Neural progenitor cell (in vitro differentiated cells): ENCODE measurements around the gene SPATA46. TPM values are rescaled to one million over a fixed set of nuclear protein-coding genes. Genes with fewer than 3 reads are reported as not detected.

Source experiments
- DNase-seq: peaks from one replicate; pipeline ENCODE4 v3.0.0-alpha.2; 2016; ENCODE audit warnings: low spot score
- H2AFZ ChIP-seq: fragments of 200-600 bp; sonication (generic); replicated peaks from 2 replicates; pipeline ENCODE4 v1.6.1; 2016; ENCODE audit warnings: antibody characterized with exemption
- H3F3A ChIP-seq: fragments of 200-600 bp; sonication (generic); 2 replicates; pipeline ENCODE4 v1.6.1; 2016; ENCODE audit warnings: antibody characterized with exemption, low read depth
- H3K27ac ChIP-seq: fragments of 200-600 bp; sonication (generic); 2 replicates; pipeline ENCODE4 v1.5.1; 2016; ENCODE audit warnings: mild to moderate bottlenecking
- H3K27me3 ChIP-seq: fragments of 200-600 bp; sonication (generic); 2 replicates; pipeline ENCODE4 v1.6.1; 2016; ENCODE audit warnings: mild to moderate bottlenecking, moderate library complexity
- H3K36me3 ChIP-seq: fragments of 200-600 bp; sonication (generic); 2 replicates; pipeline ENCODE4 v1.5.1; 2016
- H3K4me1 ChIP-seq: fragments of 200-600 bp; sonication (generic); 2 replicates; pipeline ENCODE4 v1.6.1; 2016; ENCODE audit warnings: mixed run types
- H3K4me2 ChIP-seq: fragments of 200-600 bp; sonication (generic); 2 replicates; pipeline ENCODE4 v1.6.1; 2016
- H3K4me3 ChIP-seq: fragments of 200-600 bp; sonication (generic); 2 replicates; pipeline ENCODE4 v1.5.1; 2016
- H3K79me2 ChIP-seq: fragments of 200-600 bp; sonication (generic); 2 replicates; pipeline ENCODE4 v1.6.1; 2016; ENCODE audit warnings: low read depth
- H3K9ac ChIP-seq: fragments of 200-600 bp; sonication (generic); 2 replicates; pipeline ENCODE4 v1.6.1; 2016
- H3K9me3 ChIP-seq: fragments of 200-600 bp; sonication (generic); 2 replicates; pipeline ENCODE4 v1.5.1; 2016; ENCODE audit warnings: low read depth
- H4K20me1 ChIP-seq: fragments of 200-600 bp; sonication (generic); 2 replicates; pipeline ENCODE4 v1.6.1; 2016; ENCODE audit warnings: low read depth
- H3K27ac Mint-ChIP-seq: 3 replicates; pipeline ENCODE4 v1.8.0; 2021; ENCODE audit warnings: mixed read lengths
- H3K27me3 Mint-ChIP-seq: 2 replicates; pipeline ENCODE4 v1.8.0; 2022; ENCODE audit warnings: low read depth, mild to moderate bottlenecking, inconsistent platforms, moderate library complexity, mixed read lengths; ENCODE audit not compliant: insufficient read depth
- H3K36me3 Mint-ChIP-seq: 3 replicates; pipeline ENCODE4 v1.8.0; 2021; ENCODE audit warnings: mixed read lengths
- H3K4me1 Mint-ChIP-seq: 3 replicates; pipeline ENCODE4 v1.8.0; 2021; ENCODE audit warnings: mixed read lengths
- H3K4me3 Mint-ChIP-seq: 3 replicates; pipeline ENCODE4 v1.8.0; 2021; ENCODE audit warnings: mild to moderate bottlenecking, moderate library complexity, mixed read lengths
- H3K9me3 Mint-ChIP-seq: 3 replicates; pipeline ENCODE4 v1.8.0; 2020; ENCODE audit warnings: mixed read lengths
- CTCF ChIP-seq: fragments of 200-600 bp; sonication (generic); IDR thresholded peaks from 2 replicates; pipeline ENCODE4 v1.5.1; 2017; ENCODE audit warnings: antibody characterized with exemption, mild to moderate bottlenecking
- EZH2 ChIP-seq: fragments of 200-600 bp; sonication (generic); IDR thresholded peaks from 2 replicates; pipeline ENCODE4 v1.6.1; 2017; ENCODE audit warnings: antibody characterized with exemption, mild to moderate bottlenecking, moderate library complexity
- EZH2phosphoT487 ChIP-seq: fragments of 200-600 bp; sonication (generic); IDR thresholded peaks from 2 replicates; pipeline ENCODE4 v1.6.1; 2017; ENCODE audit warnings: antibody characterized with exemption
- total RNA-seq: library from RNA; depleted of rRNA; stranded (reverse); fragments of >200 nt; gene quantifications from 2 replicates; pipeline ENCODE4 v1.2.3, GENCODE V29; 2015; ENCODE audit warnings: low replicate concordance

Gene SPATA46
- total RNA-seq, 1 donor from 2014 or later, result not detected

DNA sequence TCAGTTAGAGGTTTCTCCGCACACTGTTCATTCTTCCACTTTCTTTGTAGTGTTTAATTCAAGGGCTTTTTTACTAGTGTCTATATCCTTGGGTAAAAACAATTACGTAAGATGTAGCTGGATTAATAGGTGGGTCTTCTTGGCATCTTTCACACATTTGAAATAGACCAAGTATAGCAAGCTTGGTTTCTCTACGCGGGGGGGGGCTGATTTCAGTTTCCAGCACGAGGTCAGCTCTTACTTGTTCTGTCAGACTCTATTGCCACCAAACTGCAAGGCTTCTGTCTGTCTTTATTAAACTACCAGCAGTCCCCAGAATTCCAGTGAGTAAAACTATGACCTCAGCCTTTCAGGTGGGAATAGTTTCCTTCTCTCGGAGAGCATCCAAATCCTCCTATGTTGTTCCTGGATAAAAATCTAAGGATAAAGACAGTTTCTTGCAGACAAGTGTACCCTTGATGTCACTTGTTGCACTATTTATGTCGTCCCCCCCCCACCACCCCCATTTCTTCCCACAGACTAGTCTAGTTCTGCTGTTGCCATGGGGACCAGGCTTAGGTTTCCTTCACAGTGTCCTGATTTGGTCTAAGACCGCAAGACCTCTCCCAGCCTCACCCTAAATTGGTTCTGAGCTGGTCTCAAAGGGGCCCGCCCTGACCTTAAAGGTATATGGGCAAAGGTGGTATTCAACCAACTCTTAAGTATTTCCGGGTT, 17.0 kb downstream of the SPATA46 start:
- H3K36me3 Mint-ChIP-seq, result peaks cover 55% of the 10 kb centered on the region
- H3K9me3 Mint-ChIP-seq, result no peaks in the 10 kb centered on the region
- Histone ChIP-seq H3K27me3 (no peaks in the 10 kb centered on the region), H3K36me3 (no peaks in the 10 kb centered on the region), H3K27ac (no peak overlapping the region), H3K9ac (no peak overlapping the region), H3K9me3 (no peaks in the 10 kb centered on the region), H2AFZ (no peak overlapping the region), H3K4me2 (no peak overlapping the region), H3K79me2 (no peaks in the 10 kb centered on the region), H3K4me3 (no peak overlapping the region), H4K20me1 (no peaks in the 10 kb centered on the region), H3F3A (no peaks in the 10 kb centered on the region), H3K4me1 (no peaks in the 10 kb centered on the region)
- peaks cover 26% of the 10 kb centered on the region for H3K4me1 Mint-ChIP-seq
- no peak overlapping the region for H3K4me3 Mint-ChIP-seq
- no peak for TF ChIP-seq CTCF
- no peak for TF ChIP-seq EZH2phosphoT487
- TF ChIP-seq EZH2, result no peak
- peaks cover 3% of the 10 kb centered on the region for H3K27me3 Mint-ChIP-seq
- no peak for DNase-seq
- peak overlapping the region; percentile 16 for H3K27ac Mint-ChIP-seq

DNA sequence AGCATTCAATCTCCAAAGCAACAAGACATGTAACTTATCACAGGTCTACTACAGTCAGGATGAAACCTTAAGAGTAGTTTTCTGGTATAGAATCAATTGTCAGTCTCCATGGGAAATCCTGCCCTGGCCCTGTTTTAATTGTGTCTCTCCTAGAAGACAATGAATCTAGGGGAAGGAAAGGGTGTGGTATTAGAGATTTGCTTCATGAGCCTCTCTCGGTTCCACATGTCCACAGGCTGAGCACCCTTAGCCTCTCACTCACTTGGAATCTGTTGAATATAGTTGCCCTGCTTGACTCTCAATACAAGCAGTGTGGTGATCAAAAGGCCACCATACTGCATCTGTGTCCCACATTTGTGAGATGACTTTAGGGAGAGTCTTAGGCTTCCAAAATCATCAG, 17.7 kb downstream of the SPATA46 start:
- no peak overlapping the region for H3K27ac ChIP-seq
- peaks cover 51% of the 10 kb centered on the region for H3K36me3 Mint-ChIP-seq
- H3K27me3 ChIP-seq, result no peaks in the 10 kb centered on the region
- no peak overlapping the region for H3K9ac ChIP-seq
- no peaks in the 10 kb centered on the region for H3K79me2 ChIP-seq
- no peaks in the 10 kb centered on the region for H4K20me1 ChIP-seq
- no peaks in the 10 kb centered on the region for H3F3A ChIP-seq
- no peak overlapping the region for H3K4me2 ChIP-seq
- no peak for DNase-seq
- no peak overlapping the region for H3K27ac Mint-ChIP-seq
- TF ChIP-seq EZH2, result no peak
- no peak for TF ChIP-seq EZH2phosphoT487
- no peak overlapping the region for H3K4me3 Mint-ChIP-seq
- peaks cover 24% of the 10 kb centered on the region for H3K4me1 Mint-ChIP-seq
- H3K36me3 ChIP-seq, result no peaks in the 10 kb centered on the region
- no peak overlapping the region for H2AFZ ChIP-seq
- no peak overlapping the region for H3K4me3 ChIP-seq
- no peaks in the 10 kb centered on the region for H3K9me3 ChIP-seq
- H3K4me1 ChIP-seq, result no peaks in the 10 kb centered on the region
- H3K9me3 Mint-ChIP-seq, result no peaks in the 10 kb centered on the region
- H3K27me3 Mint-ChIP-seq, result peaks cover 3% of the 10 kb centered on the region

DNA sequence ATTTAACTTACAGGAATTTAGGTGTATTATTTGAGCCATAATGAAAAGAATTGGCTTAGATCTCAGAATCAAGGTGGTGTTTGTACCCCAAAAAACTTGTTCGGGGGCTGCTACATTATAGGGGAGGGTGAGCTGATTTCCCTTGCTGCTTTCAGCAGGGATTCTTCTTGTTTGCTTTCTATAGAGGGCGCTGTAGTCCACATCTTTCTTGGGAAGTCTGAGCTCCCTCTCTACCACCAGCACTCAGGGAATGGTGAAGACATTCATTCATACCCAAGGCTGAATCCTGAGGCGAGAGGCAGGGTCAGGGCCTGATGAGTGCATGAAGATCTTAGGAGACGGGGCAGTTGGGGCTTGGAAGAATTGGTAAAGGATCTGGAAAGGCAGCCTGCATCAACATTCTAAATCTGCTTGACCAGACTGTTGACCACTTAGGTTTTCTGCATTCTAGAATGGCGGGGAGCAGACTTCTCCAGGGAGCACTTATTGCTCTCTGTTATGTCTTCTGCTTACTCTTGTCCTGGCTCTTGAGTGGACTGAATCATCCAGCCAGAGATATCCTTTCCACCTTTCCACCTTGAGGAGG, 18.9 kb downstream of the SPATA46 start:
- H3K36me3 ChIP-seq, result no peaks in the 10 kb centered on the region
- Mint-ChIP-seq H3K4me3 (no peak overlapping the region), H3K4me1 (peaks cover 22% of the 10 kb centered on the region), H3K27ac (no peak overlapping the region), H3K27me3 (peaks cover 2% of the 10 kb centered on the region), H3K9me3 (no peaks in the 10 kb centered on the region), H3K36me3 (peaks cover 52% of the 10 kb centered on the region)
- H3K4me2 ChIP-seq, result no peak overlapping the region
- H2AFZ ChIP-seq, result no peak overlapping the region
- peak; percentile 79 for DNase-seq
- no peaks in the 10 kb centered on the region for H3K79me2 ChIP-seq
- H3K9ac ChIP-seq, result no peak overlapping the region
- no peaks in the 10 kb centered on the region for H3K4me1 ChIP-seq
- H4K20me1 ChIP-seq, result no peaks in the 10 kb centered on the region
- H3F3A ChIP-seq, result no peaks in the 10 kb centered on the region
- no peak overlapping the region for H3K4me3 ChIP-seq
- no peak overlapping the region for H3K27ac ChIP-seq
- no peaks in the 10 kb centered on the region for H3K27me3 ChIP-seq
- TF ChIP-seq CTCF (peak; percentile 75), EZH2 (no peak)
- no peaks in the 10 kb centered on the region for H3K9me3 ChIP-seq

DNA sequence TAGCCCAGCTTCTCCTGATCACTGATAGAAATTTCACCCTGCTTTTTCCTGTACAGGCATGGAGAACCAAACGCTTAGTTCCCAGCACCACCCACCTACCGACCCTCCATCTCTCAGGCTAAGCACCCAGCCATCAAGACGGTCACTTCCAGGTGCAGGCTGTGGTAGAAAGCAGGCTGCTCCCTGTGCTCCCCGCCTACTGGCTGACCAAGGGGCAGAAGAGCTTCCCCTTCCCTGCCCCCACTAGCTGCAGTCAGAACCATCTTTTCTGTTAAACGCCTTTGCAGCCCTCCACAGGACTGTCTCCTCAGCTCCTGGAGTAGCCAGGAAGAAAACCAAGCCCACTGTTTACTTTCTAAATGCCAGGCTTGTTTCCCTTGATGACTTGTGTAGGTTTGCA, 23.0 kb downstream of the SPATA46 start:
- Mint-ChIP-seq H3K4me3 (no peak overlapping the region), H3K27ac (no peak overlapping the region), H3K27me3 (no peaks in the 10 kb centered on the region), H3K36me3 (peaks cover 44% of the 10 kb centered on the region), H3K9me3 (no peaks in the 10 kb centered on the region), H3K4me1 (peaks cover 17% of the 10 kb centered on the region)
- Histone ChIP-seq H3K79me2 (no peaks in the 10 kb centered on the region), H4K20me1 (no peaks in the 10 kb centered on the region), H3F3A (no peaks in the 10 kb centered on the region), H3K4me3 (no peak overlapping the region), H3K27ac (no peak overlapping the region), H2AFZ (no peak overlapping the region), H3K36me3 (no peaks in the 10 kb centered on the region), H3K9ac (no peak overlapping the region), H3K4me2 (no peak overlapping the region), H3K9me3 (no peaks in the 10 kb centered on the region), H3K4me1 (no peaks in the 10 kb centered on the region), H3K27me3 (no peaks in the 10 kb centered on the region)
- no peak for TF ChIP-seq EZH2
- TF ChIP-seq CTCF, result no peak
- no peak for TF ChIP-seq EZH2phosphoT487
- DNase-seq, result no peak
